ENCODE data around the gene DIABLO. TPM values are rescaled to one million over a fixed set of nuclear protein-coding genes. Genes with fewer than 3 reads are reported as not detected.
"Not testable (repeated sequence)": the region's sequence is repeated elsewhere in the genome, so short reads cannot be mapped to it uniquely, and the experiment has no call there.

DIABLO gene
- total RNA-seq, 2 donors from 2014 or later: 80.9 to 95.8 TPM

GRCh38 chr12:122192441-122192840, 33.4 kb downstream of the DIABLO start:
- H3K9me3 ChIP-seq (ENCODE audit: control insufficient read depth, low read length, poor library complexity, severe bottlenecking): no peaks in the 10 kb centered on the region
- peaks cover 8% of the 10 kb centered on the region for H3K4me1 Mint-ChIP-seq
- no peak for DNase-seq
- H3K27ac Mint-ChIP-seq: no peak overlapping the region
- H3K27me3 Mint-ChIP-seq: peaks cover 20% of the 10 kb centered on the region
- no peak for ATAC-seq
- H3K36me3 Mint-ChIP-seq (ENCODE audit: low read depth): peaks cover 4% of the 10 kb centered on the region
- H3K4me3 Mint-ChIP-seq: no peak overlapping the region

- H3K9me3 ChIP-seq (ENCODE audit: control insufficient read depth, low read length, poor library complexity, severe bottlenecking): no peaks in the 10 kb centered on the region
- peaks cover 4% of the 10 kb centered on the region for H3K36me3 Mint-ChIP-seq (ENCODE audit: low read depth)
- H3K27me3 Mint-ChIP-seq: peaks cover 10% of the 10 kb centered on the region
- H3K27ac Mint-ChIP-seq: no peak overlapping the region
- H3K4me3 Mint-ChIP-seq: no peak overlapping the region
- ATAC-seq (peak; percentile 89), DNase-seq (peak in 2 of 3 donors; percentile 31 to 51)
- H3K4me1 Mint-ChIP-seq: peaks cover 8% of the 10 kb centered on the region
Observed at GRCh38 chr12:122190842-122191668, 34.8 kb downstream of the DIABLO start.

GRCh38 chr12:122189626-122190475, 36.0 kb downstream of the DIABLO start:
- ATAC-seq: no peak
- H3K4me1 Mint-ChIP-seq: peaks cover 8% of the 10 kb centered on the region
- peaks cover 2% of the 10 kb centered on the region for H3K36me3 Mint-ChIP-seq (ENCODE audit: low read depth)
- no peak overlapping the region for H3K4me3 Mint-ChIP-seq
- no peak overlapping the region for H3K27ac Mint-ChIP-seq
- peaks cover 14% of the 10 kb centered on the region for H3K27me3 Mint-ChIP-seq
- H3K9me3 ChIP-seq (ENCODE audit: control insufficient read depth, low read length, poor library complexity, severe bottlenecking): no peaks in the 10 kb centered on the region
- DNase-seq: no peak

GRCh38 chr12:122187466-122187865, 38.4 kb downstream of the DIABLO start:
- H3K36me3 Mint-ChIP-seq (ENCODE audit: low read depth): no peaks in the 10 kb centered on the region
- H3K27me3 Mint-ChIP-seq: peaks cover 21% of the 10 kb centered on the region
- no peak overlapping the region for H3K27ac Mint-ChIP-seq
- DNase-seq (no peak), ATAC-seq (no peak)
- no peak overlapping the region for H3K4me3 Mint-ChIP-seq
- peaks cover 11% of the 10 kb centered on the region for H3K4me1 Mint-ChIP-seq
- H3K9me3 ChIP-seq (ENCODE audit: control insufficient read depth, low read length, poor library complexity, severe bottlenecking): no peaks in the 10 kb centered on the region

GRCh38 chr12:122185494-122186082, 40.3 kb downstream of the DIABLO start:
- no peaks in the 10 kb centered on the region for H3K36me3 Mint-ChIP-seq (ENCODE audit: low read depth)
- H3K27me3 Mint-ChIP-seq: peaks cover 15% of the 10 kb centered on the region
- no peak for DNase-seq
- no peak overlapping the region for H3K4me3 Mint-ChIP-seq
- peaks cover 3% of the 10 kb centered on the region for H3K4me1 Mint-ChIP-seq
- no peak for ATAC-seq
- H3K9me3 ChIP-seq (ENCODE audit: control insufficient read depth, low read length, poor library complexity, severe bottlenecking): no peaks in the 10 kb centered on the region
- no peak overlapping the region for H3K27ac Mint-ChIP-seq

- Mint-ChIP-seq H3K27ac (no peak overlapping the region), H3K27me3 (peaks cover 15% of the 10 kb centered on the region), H3K36me3 (ENCODE audit: low read depth) (no peaks in the 10 kb centered on the region), H3K4me3 (peak overlapping the region; percentile 74), H3K4me1 (peaks cover 3% of the 10 kb centered on the region)
- DNase-seq (no peak), ATAC-seq (no peak)
- no peaks in the 10 kb centered on the region for H3K9me3 ChIP-seq (ENCODE audit: control insufficient read depth, low read length, poor library complexity, severe bottlenecking)
Observed at GRCh38 chr12:122185079-122185478, 40.8 kb downstream of the DIABLO start.

GRCh38 chr12:122184517-122184916, 41.3 kb downstream of the DIABLO start:
- Mint-ChIP-seq H3K27me3 (peaks cover 15% of the 10 kb centered on the region), H3K4me3 (peak overlapping the region; percentile 74), H3K27ac (no peak overlapping the region), H3K4me1 (peaks cover 3% of the 10 kb centered on the region), H3K36me3 (ENCODE audit: low read depth) (no peaks in the 10 kb centered on the region)
- no peaks in the 10 kb centered on the region for H3K9me3 ChIP-seq (ENCODE audit: control insufficient read depth, low read length, poor library complexity, severe bottlenecking)
- no peak for ATAC-seq
- no peak for DNase-seq

- Mint-ChIP-seq H3K36me3 (ENCODE audit: low read depth) (no peaks in the 10 kb centered on the region), H3K27me3 (peaks cover 19% of the 10 kb centered on the region), H3K4me1 (peaks cover 3% of the 10 kb centered on the region), H3K27ac (no peak overlapping the region), H3K4me3 (peak overlapping the region; percentile 74)
- DNase-seq (no peak), ATAC-seq (no peak)
- H3K9me3 ChIP-seq (ENCODE audit: control insufficient read depth, low read length, poor library complexity, severe bottlenecking): no peaks in the 10 kb centered on the region
Observed at GRCh38 chr12:122183588-122183940, 42.3 kb downstream of the DIABLO start.

- H3K9me3 ChIP-seq (ENCODE audit: control insufficient read depth, low read length, poor library complexity, severe bottlenecking): no peaks in the 10 kb centered on the region
- H3K4me3 Mint-ChIP-seq: peak within 1 kb of the TSS; percentile 85
- no peak within 1 kb of the TSS for H3K27ac Mint-ChIP-seq
- H3K36me3 Mint-ChIP-seq (ENCODE audit: low read depth): no peaks in the 10 kb centered on the region
- DNase-seq: peak in 1 of 3 donors; percentile 14
- ATAC-seq: peak; percentile 76
- peaks cover 19% of the 10 kb centered on the region for H3K27me3 Mint-ChIP-seq
- peaks cover 3% of the 10 kb centered on the region for H3K4me1 Mint-ChIP-seq
Observed at GRCh38 chr12:122182887-122183587, 42.8 kb downstream of the DIABLO start, which contains the start of gene LRRC43. Gene LRRC43 (plus strand): TSS chr12:122183123. CDS start chr12:122183145, 22 bp downstream.

GRCh38 chr12:122176473-122176872, 49.4 kb downstream of the DIABLO start:
- not testable (repeated sequence) for H3K27ac Mint-ChIP-seq; H3K36me3 Mint-ChIP-seq (ENCODE audit: low read depth); H3K9me3 ChIP-seq (ENCODE audit: control insufficient read depth, low read length, poor library complexity, severe bottlenecking); H3K4me3 Mint-ChIP-seq; ATAC-seq; H3K4me1 Mint-ChIP-seq; DNase-seq
- H3K27me3 Mint-ChIP-seq: peaks cover 36% of the 10 kb centered on the region

- Mint-ChIP-seq H3K4me3 (no peak within 1 kb of the TSS), H3K27ac (no peak within 1 kb of the TSS), H3K4me1 (no peaks in the 10 kb centered on the region), H3K27me3 (peaks cover 41% of the 10 kb centered on the region), H3K36me3 (ENCODE audit: low read depth) (no peaks in the 10 kb centered on the region)
- H3K9me3 ChIP-seq (ENCODE audit: control insufficient read depth, low read length, poor library complexity, severe bottlenecking): no peaks in the 10 kb centered on the region
- DNase-seq: no peak
- no peak for ATAC-seq
Observed at GRCh38 chr12:122174155-122174845, 51.6 kb downstream of the DIABLO start, which contains the start of gene IL31. Gene IL31 (minus strand): TSS chr12:122174221. CDS start chr12:122174172, 49 bp downstream.

- ATAC-seq (no peak), DNase-seq (no peak)
- Mint-ChIP-seq H3K4me3 (no peak overlapping the region), H3K36me3 (ENCODE audit: low read depth) (no peaks in the 10 kb centered on the region), H3K4me1 (no peaks in the 10 kb centered on the region), H3K27ac (no peak overlapping the region), H3K27me3 (peaks cover 38% of the 10 kb centered on the region)
- no peaks in the 10 kb centered on the region for H3K9me3 ChIP-seq (ENCODE audit: control insufficient read depth, low read length, poor library complexity, severe bottlenecking)
Observed at GRCh38 chr12:122172262-122172939, 53.5 kb downstream of the DIABLO start.

Measured in T-helper 17 cell (primary cell).